Airway epithelial cell (primary cell): ENCODE measurements around the gene MAML2. TPM values are rescaled to one million over a fixed set of nuclear protein-coding genes. Genes with fewer than 3 reads are reported as not detected.

Source experiments
- total RNA-seq: library from RNA; depleted of rRNA; stranded (reverse); fragments of >200 nt; gene quantifications from 2 replicates; pipeline ENCODE4 v1.2.3, GENCODE V29; 2015

Gene MAML2
- total RNA-seq: 4.8 and 8.5 TPM in 2 replicates

GRCh38 chr11:96342961-96343711 lies at the start of gene MAML2:
Gene MAML2, minus strand, starts transcription at chr11:96343195. Its CDS starts 1,300 bp downstream, at chr11:96341895.

GRCh38 chr11:96389720-96390487 lies 46.9 kb upstream of the MAML2 start, which contains the start of the genes CCDC82 and JRKL:
Gene CCDC82, minus strand, starts transcription at chr11:96389912. Its CDS starts 5,165 bp downstream, at chr11:96384747.
Gene JRKL, plus strand, starts transcription at chr11:96390013. Its CDS starts 637 bp downstream, at chr11:96390650.

Other genes starting within 250 kb of the MAML2 start
- 3.8 and 5.9 TPM in 2 replicates for gene CCDC82, start 46.7 kb upstream of the MAML2 start, total RNA-seq
- 4.6 and 6.3 TPM in 2 replicates for gene JRKL, start 46.8 kb upstream of the MAML2 start, total RNA-seq